Measurements from ENCODE around the gene ALLC. TPM values are rescaled to one million over a fixed set of nuclear protein-coding genes. Genes with fewer than 3 reads are reported as not detected.

The ALLC gene
- total RNA-seq, 2 experiments from 2014 or later, result not detected

DNA sequence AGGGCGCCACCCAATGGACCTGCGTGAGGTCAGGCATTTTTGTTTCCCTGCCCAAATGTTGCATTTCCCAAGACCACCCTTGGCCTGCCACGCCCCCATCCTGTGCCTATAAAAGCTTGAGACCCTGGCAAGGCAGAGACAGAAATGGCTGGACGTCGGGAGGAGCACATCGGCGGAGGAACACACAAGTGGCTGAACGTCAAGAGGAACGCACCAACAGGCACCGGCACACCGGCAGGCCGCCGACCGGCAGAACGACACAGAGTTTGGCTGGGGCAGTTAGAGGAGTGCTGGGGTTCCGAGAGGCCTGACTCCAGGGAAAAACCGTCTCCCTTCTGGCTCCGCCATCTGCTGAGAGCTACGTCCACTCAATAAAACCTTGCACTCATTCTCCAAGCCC lies 81.3 kb downstream of the ALLC start:
- peaks cover 8% of the 10 kb centered on the region for H3K27me3 Mint-ChIP-seq
- CTCF ChIA-PET, result no interaction called here
- no peaks in the 10 kb centered on the region for H3K36me3 Mint-ChIP-seq (ENCODE audit: low read depth)
- no peaks in the 10 kb centered on the region for H3K9me3 Mint-ChIP-seq (ENCODE audit: low read depth)
- no peak for ATAC-seq
- POLR2A ChIA-PET, result no interaction called here
- no peak overlapping the region for H3K4me3 Mint-ChIP-seq
- intact Hi-C loops (cut with DNase I, micrococcal nuclease), result loop anchor here in 1 of 2 experiments (2.0 kb wide), 1 partner anchor 41 kb away; no protein-coding TSS in a partner anchor
- no peaks in the 10 kb centered on the region for H3K4me1 Mint-ChIP-seq
- no peak for DNase-seq
- H3K27ac Mint-ChIP-seq, result no peak overlapping the region

DNA sequence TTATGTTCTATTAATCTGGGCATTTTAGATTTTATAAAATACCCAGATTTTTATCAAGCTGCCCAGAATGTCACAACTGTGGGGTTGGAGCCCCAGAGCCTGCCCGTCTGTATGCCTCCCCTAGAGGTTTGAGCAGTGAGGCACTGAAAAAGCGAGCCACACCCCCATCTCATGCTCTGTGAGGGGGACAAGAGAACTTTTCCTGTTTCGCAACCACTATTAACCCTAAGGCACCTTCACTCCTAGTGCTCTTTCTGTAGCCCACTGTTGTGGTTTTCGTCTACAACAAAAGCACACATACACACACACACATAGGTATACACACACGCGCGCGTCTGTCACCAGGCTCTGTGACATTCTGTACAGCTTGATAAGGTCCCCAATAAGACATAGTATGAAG lies 83.4 kb downstream of the ALLC start:
- Mint-ChIP-seq H3K27me3 (peaks cover 3% of the 10 kb centered on the region), H3K4me1 (no peaks in the 10 kb centered on the region), H3K36me3 (ENCODE audit: low read depth) (no peaks in the 10 kb centered on the region), H3K4me3 (no peak overlapping the region), H3K9me3 (ENCODE audit: low read depth) (no peaks in the 10 kb centered on the region), H3K27ac (no peak overlapping the region)
- intact Hi-C loops (cut with DNase I, micrococcal nuclease), result no loop called here
- CTCF ChIA-PET, result no interaction called here
- ATAC-seq (no peak), DNase-seq (no peak)
- POLR2A ChIA-PET, result no interaction called here

DNA sequence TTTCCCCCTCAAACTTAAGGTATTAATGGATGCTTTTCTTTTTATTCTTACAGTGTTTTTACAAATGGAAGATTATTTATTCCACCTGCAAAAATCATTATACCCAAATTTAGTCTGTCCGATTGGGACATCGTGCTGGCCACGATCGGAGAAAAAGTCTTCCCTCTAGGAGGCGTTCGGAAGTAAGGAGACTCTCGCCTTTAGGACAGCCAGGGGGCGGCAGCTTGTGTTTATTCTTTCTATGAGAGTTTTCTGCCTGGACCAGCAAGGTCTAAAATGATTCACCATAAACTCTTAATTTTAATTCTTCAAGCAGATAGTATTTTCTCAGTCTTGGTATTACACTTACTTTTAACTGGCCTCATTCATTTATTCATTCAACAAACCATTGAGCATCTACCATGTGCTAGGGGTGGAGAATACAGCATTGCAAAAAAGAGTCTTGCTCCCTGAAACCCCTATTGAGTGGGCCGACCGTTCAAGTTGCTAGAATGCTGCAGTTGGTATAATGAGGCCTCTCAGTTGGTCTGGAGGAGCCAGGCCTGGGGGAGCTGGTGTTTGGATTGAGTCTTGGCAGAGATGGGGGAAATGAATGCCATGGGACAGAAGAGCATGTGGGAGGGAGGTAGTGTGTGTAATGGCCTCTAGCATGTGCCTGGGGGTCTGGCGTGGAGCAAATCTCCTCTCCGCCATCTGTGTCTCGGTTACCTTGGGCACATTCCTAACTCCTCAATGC lies 84.0 kb downstream of the ALLC start:
- intact Hi-C loops (cut with DNase I, micrococcal nuclease), result no loop called here
- CTCF ChIA-PET, result interaction anchor here (1.3 kb wide), 1 partner anchor 14 kb away, joined by 7 read pairs; no protein-coding TSS in a partner anchor
- H3K9me3 Mint-ChIP-seq (ENCODE audit: low read depth), result no peaks in the 10 kb centered on the region

DNA sequence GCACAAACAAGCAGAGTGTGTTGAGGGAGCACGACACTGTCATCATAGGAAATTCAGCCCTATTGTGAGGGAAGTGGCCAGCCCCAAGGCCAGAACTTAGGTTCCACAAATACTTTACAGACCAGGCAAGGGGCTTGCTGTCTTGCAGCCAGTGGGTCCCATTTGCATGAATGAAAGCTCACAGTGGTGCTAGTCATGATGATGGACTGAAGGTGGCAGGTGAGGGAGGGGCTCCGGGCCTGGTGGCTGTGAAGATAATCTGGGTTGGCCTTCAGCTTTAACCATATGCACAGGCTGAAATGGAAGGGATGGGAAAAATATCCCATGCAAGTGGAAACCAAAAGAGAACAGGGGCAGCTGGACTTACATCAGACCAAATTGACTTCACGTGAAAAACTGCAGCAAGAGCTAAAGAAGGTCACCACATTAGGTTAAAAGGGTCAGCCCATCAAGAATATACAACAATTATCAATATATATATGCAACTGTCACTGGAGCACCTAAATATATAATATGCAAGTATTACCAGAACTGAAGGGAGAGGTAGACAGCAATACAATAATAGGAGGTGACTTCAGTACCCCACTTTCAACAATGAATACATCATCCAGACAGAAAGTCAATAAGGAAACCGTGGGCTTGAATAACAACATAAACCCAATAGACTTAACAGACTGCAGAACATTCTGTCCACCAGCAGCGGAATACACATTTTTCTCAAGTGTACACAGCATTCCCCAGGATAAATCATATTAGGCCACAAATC lies 84.9 kb downstream of the ALLC start:
- Mint-ChIP-seq H3K9me3 (ENCODE audit: low read depth) (no peaks in the 10 kb centered on the region), H3K27ac (no peak overlapping the region), H3K36me3 (ENCODE audit: low read depth) (no peaks in the 10 kb centered on the region), H3K4me3 (no peak overlapping the region), H3K4me1 (no peaks in the 10 kb centered on the region), H3K27me3 (peaks cover 8% of the 10 kb centered on the region)
- DNase-seq, result no peak
- ChIA-PET POLR2A (no interaction called here), CTCF (interaction anchor here (0.7 to 1.3 kb wide), 2 partner anchors 15 to 132 kb away, joined by 3 to 7 read pairs; no protein-coding TSS in a partner anchor)
- no peak for ATAC-seq
- intact Hi-C loops (cut with DNase I, micrococcal nuclease), result no loop called here

More for the DNA sequence above, 84.0 kb downstream of the ALLC start:
- H3K27me3 Mint-ChIP-seq, result peaks cover 3% of the 10 kb centered on the region
- no peaks in the 10 kb centered on the region for H3K36me3 Mint-ChIP-seq (ENCODE audit: low read depth)
- no peak overlapping the region for H3K27ac Mint-ChIP-seq
- H3K4me1 Mint-ChIP-seq, result no peaks in the 10 kb centered on the region
- POLR2A ChIA-PET, result no interaction called here
- no peak for DNase-seq
- no peak for ATAC-seq
- no peak overlapping the region for H3K4me3 Mint-ChIP-seq

DNA sequence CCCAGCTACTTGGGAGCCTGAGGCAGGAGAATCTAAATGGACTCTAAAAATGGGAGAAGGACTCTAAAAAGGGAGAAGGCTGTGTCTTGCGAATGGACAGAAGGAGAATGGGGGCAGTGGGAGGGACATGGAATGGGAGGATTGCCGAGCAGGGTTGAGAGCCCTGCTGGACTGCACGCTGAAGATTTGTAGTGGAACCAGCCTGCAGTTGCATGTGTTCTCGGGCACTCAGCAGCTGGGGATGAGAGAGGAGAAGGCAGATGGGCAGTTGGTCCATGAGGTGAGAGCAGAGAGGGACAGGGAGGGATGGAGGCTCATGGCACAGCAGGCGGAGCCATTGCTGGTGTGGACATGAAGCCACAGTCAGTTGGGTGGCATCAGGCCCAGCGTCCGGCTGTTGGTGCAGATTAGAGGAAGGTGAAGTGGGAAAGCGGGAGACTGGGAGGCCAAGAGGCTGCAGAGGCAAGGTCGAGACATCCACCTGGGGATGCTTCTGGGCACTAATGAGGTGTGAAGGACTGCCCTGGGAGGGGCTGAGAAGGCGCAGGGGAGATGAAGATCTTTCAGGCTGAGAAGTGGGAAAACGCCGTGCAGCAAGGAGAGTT lies 86.1 kb downstream of the ALLC start:
- intact Hi-C loops (cut with DNase I, micrococcal nuclease), result no loop called here
- Mint-ChIP-seq H3K27ac (no peak overlapping the region), H3K4me1 (no peaks in the 10 kb centered on the region), H3K4me3 (no peak overlapping the region), H3K27me3 (peaks cover 8% of the 10 kb centered on the region), H3K36me3 (ENCODE audit: low read depth) (no peaks in the 10 kb centered on the region), H3K9me3 (ENCODE audit: low read depth) (no peaks in the 10 kb centered on the region)
- DNase-seq (no peak), ATAC-seq (no peak)
- POLR2A ChIA-PET, result no interaction called here
- CTCF ChIA-PET, result interaction anchor here (1.0 kb wide), 1 partner anchor 16 kb away, joined by 3 read pairs; no protein-coding TSS in a partner anchor

DNA sequence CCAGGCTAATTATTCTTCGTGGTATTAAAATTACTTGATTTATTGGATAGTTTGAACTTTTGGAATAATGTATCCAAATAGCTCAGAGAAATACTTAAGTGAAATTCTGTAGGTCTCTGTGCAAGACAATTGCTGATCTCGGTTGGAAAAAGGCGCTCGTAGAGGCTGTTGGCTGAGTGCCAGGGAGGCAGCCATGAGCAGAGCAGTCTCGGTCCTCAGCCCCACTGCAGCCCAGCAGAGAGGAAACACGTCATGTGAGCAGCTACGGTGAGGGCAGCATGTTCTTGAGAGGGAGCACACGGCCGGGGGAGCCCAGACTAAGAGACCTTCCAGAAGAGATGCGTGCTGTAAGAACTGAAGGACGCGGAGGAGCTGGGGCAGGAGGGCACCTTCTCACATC lies 87.9 kb downstream of the ALLC start:
- H3K9me3 Mint-ChIP-seq (ENCODE audit: low read depth), result no peaks in the 10 kb centered on the region
- intact Hi-C loops (cut with DNase I, micrococcal nuclease), result no loop called here

DNA sequence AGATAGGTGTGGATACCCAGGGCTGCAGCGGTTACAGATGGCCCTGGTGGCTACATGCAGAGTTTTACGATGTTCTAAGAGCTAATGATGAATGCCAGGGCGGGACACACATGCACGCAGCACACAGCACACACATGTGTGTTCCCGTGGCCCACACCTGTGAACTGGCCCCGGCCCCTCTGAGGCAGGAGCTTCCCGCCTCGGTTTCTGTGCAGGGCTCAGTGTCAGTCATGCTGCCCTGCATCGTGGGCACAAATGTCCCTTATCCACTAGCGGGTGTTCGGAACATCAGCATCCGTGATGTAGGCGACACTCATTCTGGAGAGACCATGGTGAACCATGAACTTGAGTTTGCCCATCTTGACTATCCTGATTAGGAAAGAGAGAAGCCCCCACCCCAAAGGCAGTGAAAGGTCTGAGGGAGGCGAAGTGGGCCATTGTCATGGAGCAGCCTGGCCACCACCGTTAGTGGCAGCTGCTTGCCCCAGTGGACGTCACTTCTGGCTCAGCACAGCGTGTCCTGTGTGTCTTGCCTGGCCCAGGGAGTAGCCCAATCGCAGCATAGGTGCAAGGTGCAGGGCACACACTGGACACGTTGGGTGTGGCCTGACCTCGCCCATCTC lies 89.1 kb downstream of the ALLC start:
- Mint-ChIP-seq H3K27ac (no peak overlapping the region), H3K9me3 (ENCODE audit: low read depth) (no peaks in the 10 kb centered on the region), H3K4me1 (no peaks in the 10 kb centered on the region), H3K27me3 (peaks cover 10% of the 10 kb centered on the region), H3K36me3 (ENCODE audit: low read depth) (no peaks in the 10 kb centered on the region), H3K4me3 (no peak overlapping the region)
- ATAC-seq, result no peak
- POLR2A ChIA-PET, result no interaction called here
- no peak for DNase-seq
- intact Hi-C loops (cut with DNase I, micrococcal nuclease), result no loop called here
- CTCF ChIA-PET, result no interaction called here

More for the DNA sequence above, 87.9 kb downstream of the ALLC start:
- Mint-ChIP-seq H3K27me3 (peaks cover 10% of the 10 kb centered on the region), H3K4me1 (no peaks in the 10 kb centered on the region), H3K36me3 (ENCODE audit: low read depth) (no peaks in the 10 kb centered on the region), H3K27ac (no peak overlapping the region), H3K4me3 (no peak overlapping the region)
- ChIA-PET POLR2A (no interaction called here), CTCF (interaction anchor here (1.0 kb wide), 1 partner anchor 18 kb away, joined by 3 read pairs; no protein-coding TSS in a partner anchor)
- DNase-seq (no peak), ATAC-seq (no peak)

DNA sequence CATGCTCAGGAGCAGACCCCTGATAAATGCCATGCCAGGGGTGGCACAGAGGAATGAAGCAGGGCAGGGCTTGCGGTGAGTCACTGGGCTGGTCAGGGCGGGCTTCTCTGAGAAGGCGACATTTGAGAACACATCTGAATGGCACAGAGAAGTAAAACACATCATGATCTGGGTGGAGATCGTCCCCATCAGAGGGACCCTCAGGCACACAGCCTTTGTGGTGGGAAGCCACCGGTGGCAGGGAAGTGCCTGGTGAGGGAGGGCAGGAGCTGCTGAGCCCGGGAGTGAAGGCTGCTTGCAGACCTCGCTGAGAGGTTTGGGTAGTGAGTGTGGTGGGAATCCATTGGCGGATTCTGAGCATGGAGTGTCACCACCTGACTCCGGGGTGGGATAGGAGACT lies 89.8 kb downstream of the ALLC start:
- intact Hi-C loops (cut with DNase I, micrococcal nuclease), result no loop called here
- Mint-ChIP-seq H3K36me3 (ENCODE audit: low read depth) (no peaks in the 10 kb centered on the region), H3K9me3 (ENCODE audit: low read depth) (no peaks in the 10 kb centered on the region), H3K27ac (no peak overlapping the region), H3K4me3 (no peak overlapping the region), H3K27me3 (peaks cover 10% of the 10 kb centered on the region), H3K4me1 (no peaks in the 10 kb centered on the region)
- ChIA-PET POLR2A (no interaction called here), CTCF (no interaction called here)
- DNase-seq, result no peak
- no peak for ATAC-seq

DNA sequence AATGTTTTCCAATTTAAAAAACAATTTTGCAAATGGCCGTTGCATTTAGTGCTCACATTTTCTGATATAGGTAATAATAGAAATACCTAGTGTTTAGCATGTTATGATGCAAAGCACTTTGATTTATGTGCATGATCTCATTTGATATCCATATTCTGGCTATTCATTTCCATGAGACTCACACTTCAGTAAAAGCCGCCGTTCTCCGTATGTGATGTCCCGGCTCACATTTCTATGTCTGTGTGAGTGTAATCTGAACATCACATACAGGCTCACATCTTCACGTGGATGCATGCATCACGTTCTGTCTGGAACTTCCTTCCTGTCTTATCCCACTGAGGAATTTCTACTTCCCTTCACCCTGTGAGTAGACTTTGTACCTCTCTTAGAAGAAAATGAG lies 91.2 kb downstream of the ALLC start:
- ChIA-PET CTCF (interaction anchor here (0.8 to 0.9 kb wide), 2 partner anchors 21 to 32 kb away, joined by 3 read pairs; no protein-coding TSS in a partner anchor), POLR2A (no interaction called here)
- Mint-ChIP-seq H3K4me3 (no peak overlapping the region), H3K36me3 (ENCODE audit: low read depth) (no peaks in the 10 kb centered on the region), H3K4me1 (no peaks in the 10 kb centered on the region), H3K27ac (no peak overlapping the region), H3K27me3 (peaks cover 7% of the 10 kb centered on the region), H3K9me3 (ENCODE audit: low read depth) (no peaks in the 10 kb centered on the region)
- ATAC-seq, result no peak
- intact Hi-C loops (cut with DNase I, micrococcal nuclease), result no loop called here
- no peak for DNase-seq

DNA sequence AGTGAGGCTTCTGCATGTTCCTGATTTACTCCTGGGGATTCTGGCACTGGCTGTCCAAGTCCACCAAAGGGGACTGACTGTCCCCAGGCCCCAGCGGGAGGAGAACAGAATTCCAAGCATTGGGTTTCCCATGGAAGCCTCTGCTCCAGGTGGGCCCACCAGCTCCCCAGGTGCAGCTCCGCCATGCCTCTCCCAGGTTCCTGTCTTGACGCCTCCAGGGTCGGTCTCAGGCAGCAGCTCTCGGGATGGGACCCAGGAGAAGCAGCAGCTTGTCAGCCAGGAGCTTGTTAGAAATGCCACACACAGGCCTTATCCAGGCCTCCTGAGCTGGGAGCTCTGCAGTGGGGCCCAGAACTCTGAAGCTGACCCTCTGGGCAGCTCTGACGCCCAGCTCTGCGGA lies 93.3 kb downstream of the ALLC start:
- DNase-seq (no peak), ATAC-seq (no peak)
- Mint-ChIP-seq H3K36me3 (ENCODE audit: low read depth) (no peaks in the 10 kb centered on the region), H3K4me1 (no peaks in the 10 kb centered on the region), H3K27ac (no peak overlapping the region), H3K27me3 (peaks cover 7% of the 10 kb centered on the region), H3K4me3 (no peak overlapping the region), H3K9me3 (ENCODE audit: low read depth) (no peaks in the 10 kb centered on the region)
- CTCF ChIA-PET, result interaction anchor here (1.7 kb wide), 1 partner anchor 23 kb away, joined by 6 read pairs; no protein-coding TSS in a partner anchor
- intact Hi-C loops (cut with DNase I, micrococcal nuclease), result no loop called here
- POLR2A ChIA-PET, result no interaction called here

DNA sequence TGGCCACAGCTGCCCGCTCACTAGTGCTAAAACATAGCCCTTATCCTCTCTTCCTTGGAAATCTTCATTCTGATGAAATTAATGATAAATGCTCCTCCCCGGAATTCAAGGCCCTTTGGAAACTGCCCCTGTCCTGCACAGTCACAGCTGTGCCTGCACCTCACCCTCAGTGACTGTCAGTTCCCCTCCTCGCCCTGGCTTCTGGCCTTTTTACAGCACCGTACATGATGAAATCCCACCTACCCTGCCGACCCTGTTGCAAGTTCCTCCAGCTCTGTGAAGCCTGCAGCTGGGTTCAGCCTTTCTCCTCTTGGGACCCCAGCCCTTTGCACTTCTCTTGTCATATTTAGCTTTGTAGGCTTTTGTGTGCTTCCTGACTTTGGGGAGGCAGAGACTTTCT lies 93.8 kb downstream of the ALLC start:
- no peak for ATAC-seq
- H3K36me3 Mint-ChIP-seq (ENCODE audit: low read depth), result no peaks in the 10 kb centered on the region
- POLR2A ChIA-PET, result no interaction called here
- intact Hi-C loops (cut with DNase I, micrococcal nuclease), result no loop called here
- peaks cover 7% of the 10 kb centered on the region for H3K27me3 Mint-ChIP-seq
- no peak overlapping the region for H3K4me3 Mint-ChIP-seq
- no peak overlapping the region for H3K27ac Mint-ChIP-seq
- no peak for DNase-seq
- CTCF ChIA-PET, result interaction anchor here (1.7 kb wide), 1 partner anchor 24 kb away, joined by 6 read pairs; no protein-coding TSS in a partner anchor
- H3K4me1 Mint-ChIP-seq, result no peaks in the 10 kb centered on the region
- no peaks in the 10 kb centered on the region for H3K9me3 Mint-ChIP-seq (ENCODE audit: low read depth)
